Endothelial cell of umbilical vein (primary cell): ENCODE measurements around the gene TTLL5. TPM values are rescaled to one million over a fixed set of nuclear protein-coding genes. Genes with fewer than 3 reads are reported as not detected.
A peak's percentile ranks its signal among the peaks of the same experiment; 100 is the strongest.
"Not testable (repeated sequence)": the region's sequence is repeated elsewhere in the genome, so short reads cannot be mapped to it uniquely, and the experiment has no call there.

ENCODE experiments used
- BruUV-seq: library from RNA; stranded (reverse); fragments of 400-500 nt; replicated peaks from 2 replicates; lab custom pipeline; 2021; lab: Mats Ljungman, UMichigan
- CTCF ChIA-PET: fragments of 300-600, 350-600 bp; sonication (Branson Sonifier 250); formaldehyde crosslinking; loops from one replicate; lab custom pipeline; 2021; ENCODE audit warnings: antibody characterized with exemption, inconsistent platforms; lab: Charles Lee
- POLR2A ChIA-PET: fragments of 300-600, 350-600 bp; sonication (Branson Sonifier 250); formaldehyde crosslinking; loops from one replicate; lab custom pipeline; 2021; ENCODE audit warnings: antibody characterized with exemption, inconsistent platforms; lab: Charles Lee
- DNase-seq: peaks from one replicate; pipeline ENCODE4 v3.0.0-alpha.2; 2011; ENCODE audit warnings: low read depth, low spot score
- FAIRE-seq: peaks from 2 replicates; lab custom pipeline; 2011; peaks lifted over from hg19 to GRCh38; lab: Jason Lieb, UNC
- H2AFZ ChIP-seq: 2 replicates; pipeline ENCODE4 v1.6.0; 2012; ENCODE audit warnings: low read depth, low read length, control low read depth, inconsistent platforms
- H3K27ac ChIP-seq: 2 replicates; pipeline ENCODE4 v1.5.1; 2011; ENCODE audit warnings: low read depth, mild to moderate bottlenecking, control low read depth, low read length, moderate library complexity; ENCODE audit not compliant: insufficient read depth
- H3K27me3 ChIP-seq, 2 experiments: 2 replicates each; pipeline versions ENCODE4 v1.6.0 to v1.6.1; 2011; ENCODE audit warnings: low read length in 2 of 2, mixed read lengths in 1 of 2; ENCODE audit not compliant: control insufficient read depth in 2 of 2, insufficient read depth in 2 of 2
- H3K36me3 ChIP-seq, 2 experiments: 2 replicates in 1 of 2; 3 replicates in 1 of 2; pipeline ENCODE4 v1.5.1; 2011; ENCODE audit warnings: low read length in 2 of 2, mild to moderate bottlenecking in 1 of 2, moderate library complexity in 1 of 2; ENCODE audit not compliant: control insufficient read depth in 2 of 2, insufficient read depth in 2 of 2; ENCODE audit errors: extremely low read depth in 1 of 2
- H3K4me1 ChIP-seq: 3 replicates; pipeline ENCODE4 v1.5.1; 2011; ENCODE audit warnings: mild to moderate bottlenecking, low read length; ENCODE audit not compliant: control insufficient read depth, insufficient read depth; ENCODE audit errors: extremely low read depth
- H3K4me2 ChIP-seq: 2 replicates; pipeline ENCODE4 v1.6.1; 2011; ENCODE audit warnings: low read length, control low read depth, mixed read lengths; ENCODE audit not compliant: insufficient read depth
- H3K4me3 ChIP-seq, 3 experiments: fragments of 200-600 bp in 1 of 3; sonication (generic), shearing (Covaris generic) in 1 of 3; replicated peaks in 1 of 3; 2 replicates each; pipeline ENCODE4 v1.5.1; 2011 to 2016; ENCODE audit warnings: control low read depth in 3 of 3, low read length in 3 of 3, mild to moderate bottlenecking in 2 of 3, inconsistent platforms in 1 of 3, low read depth in 1 of 3, moderate library complexity in 1 of 3; ENCODE audit not compliant: insufficient read depth in 1 of 3
- H3K79me2 ChIP-seq: 2 replicates; pipeline ENCODE4 v1.6.0; 2012; ENCODE audit warnings: low read length, inconsistent platforms; ENCODE audit not compliant: control insufficient read depth, insufficient read depth
- H3K9ac ChIP-seq: replicated peaks from 2 replicates; pipeline ENCODE3; 2011; ENCODE audit warnings: low read length, control low read depth; ENCODE audit not compliant: insufficient read depth; ENCODE audit errors: extremely low read depth
- H3K9me1 ChIP-seq: replicated peaks from 3 replicates; pipeline ENCODE4 v1.6.0; 2011; ENCODE audit warnings: mild to moderate bottlenecking, low read length; ENCODE audit not compliant: control insufficient read depth, insufficient read depth; ENCODE audit errors: extremely low read depth
- H3K9me3 ChIP-seq: replicated peaks from 2 replicates; pipeline ENCODE4 v1.5.1; 2012; ENCODE audit warnings: low read length, inconsistent platforms; ENCODE audit not compliant: control insufficient read depth, insufficient read depth
- H4K20me1 ChIP-seq: replicated peaks from 2 replicates; pipeline ENCODE3; 2011; ENCODE audit warnings: mild to moderate bottlenecking, low read length; ENCODE audit not compliant: control insufficient read depth, insufficient read depth; ENCODE audit errors: extremely low read depth
- JUN ChIP-seq: IDR thresholded peaks from 2 replicates; pipeline ENCODE4 v1.6.1; 2011; ENCODE audit warnings: borderline replicate concordance, low read depth; ENCODE audit not compliant: insufficient read length, insufficient read depth
- POLR2AphosphoS5 ChIP-seq: IDR thresholded peaks from 2 replicates; pipeline ENCODE4 v1.6.1; 2012; ENCODE audit warnings: low read depth, mild to moderate bottlenecking, control low read depth, low read length, moderate library complexity; ENCODE audit not compliant: insufficient read depth
- dilution Hi-C: fragments of 300-500 bp; cut with MboI; formaldehyde crosslinking; loops from one replicate; pipeline ENCODE4 v1.15.0; 2019; ENCODE audit warnings: low sequenced_read_pairs; ENCODE audit not compliant: extremely low pct_ligation_motif_present
- intact Hi-C: fragments of 100-400 bp; cut with micrococcal nuclease; formaldehyde crosslinking; loops from one replicate; pipeline ENCODE4 v1.10.0; 2022
- polyA plus RNA-seq, 4 experiments: library from polyadenylated mRNA; depleted of rRNA in 3 of 4; stranded (reverse) in 3 of 4; unstranded in 1 of 4; fragments of >200 nt; gene quantifications; 2 replicates each; pipeline versions ENCODE4 v1.2.1 to v1.2.3, GENCODE V29; 2011 to 2012; ENCODE audit warnings: missing spikeins in 1 of 4
- total RNA-seq: library from RNA; stranded (reverse); gene quantifications from 2 replicates; pipeline ENCODE4 v1.2.3, GENCODE V29; 2021

The TTLL5 gene
- total and polyA plus RNA-seq, 2 donors (not counting 3 experiments of a cell fraction or from before 2014, with no cell fraction given) = 33.2 to 93.6 TPM

DNA sequence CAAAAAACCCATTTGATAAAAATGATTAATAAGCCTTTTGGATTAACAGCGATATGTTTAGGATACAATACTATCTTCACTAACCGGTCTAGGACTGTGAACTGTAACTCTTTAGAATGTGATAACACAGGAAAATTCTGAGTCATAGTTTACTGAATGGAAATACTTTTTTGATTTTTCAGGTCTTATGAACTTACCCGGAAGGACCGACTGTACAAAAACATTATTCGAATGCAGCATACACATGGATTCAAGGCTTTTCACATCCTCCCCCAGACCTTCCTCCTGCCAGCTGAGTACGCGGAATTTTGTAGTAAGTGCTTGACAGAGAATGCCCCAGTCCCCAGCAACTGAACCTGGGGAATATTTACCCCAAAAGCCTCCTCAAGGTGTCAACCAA is 29.0 kb downstream of the TTLL5 start:
- peak overlapping the region; percentile 34 for H3K27ac ChIP-seq
- ChIA-PET CTCF (interaction anchor here (1.4 to 2.2 kb wide), 2 partner anchors 15 to 19 kb away, joined by 3 to 9 read pairs; no protein-coding TSS in a partner anchor), POLR2A (no interaction called here)
- no peaks in the 10 kb centered on the region for H3K9me3 ChIP-seq
- H3K4me2 ChIP-seq = peak overlapping the region; percentile 47
- peaks cover 2% of the 10 kb centered on the region for H3K79me2 ChIP-seq
- peak; percentile 66 for DNase-seq
- TF ChIP-seq JUN (peak; percentile 2), POLR2AphosphoS5 (no peak)
- BruUV-seq = no TSS peak
- peak; percentile 55 for FAIRE-seq
- peaks cover 6 to 16% of the 10 kb centered on the region in 2 experiments for H3K36me3 ChIP-seq
- H2AFZ ChIP-seq = no peak overlapping the region
- peak overlapping the region; percentile 21 for H3K9ac ChIP-seq
- H4K20me1 ChIP-seq = no peaks in the 10 kb centered on the region
- peaks cover 12% of the 10 kb centered on the region for H3K4me1 ChIP-seq
- dilution Hi-C loops = no loop called here
- no peaks in the 10 kb centered on the region for H3K9me1 ChIP-seq
- H3K27me3 ChIP-seq = no peaks in the 10 kb centered on the region
- H3K4me3 ChIP-seq = no peak overlapping the region
- intact Hi-C loops = no loop called here

DNA sequence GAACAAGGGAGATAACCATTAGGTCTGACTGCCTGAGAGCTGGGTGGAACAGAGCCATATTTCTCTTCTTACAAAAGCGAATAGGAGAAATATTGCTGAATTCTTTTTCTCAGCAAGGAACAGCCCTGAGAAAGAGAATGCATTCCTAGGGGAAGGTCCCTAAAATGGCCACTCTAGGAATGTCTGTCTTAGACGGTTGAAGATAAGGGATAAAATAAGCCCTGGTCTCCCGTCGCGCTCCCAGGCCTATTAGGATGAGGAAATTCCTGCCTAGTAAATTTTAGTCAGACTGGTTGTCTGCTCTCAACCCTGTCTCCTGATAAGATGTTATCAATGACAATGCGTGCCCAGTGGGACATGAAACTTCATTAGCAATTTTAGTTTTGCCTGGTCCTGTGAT is 34.0 kb downstream of the TTLL5 start:
- POLR2A ChIA-PET, BruUV-seq, intact Hi-C loops, H3K79me2 ChIP-seq, DNase-seq, dilution Hi-C loops, H3K9me1 ChIP-seq, H3K9me3 ChIP-seq, FAIRE-seq, CTCF ChIA-PET, H3K27ac ChIP-seq, H4K20me1 ChIP-seq, H3K4me1 ChIP-seq, H3K27me3 ChIP-seq, H3K4me2 ChIP-seq, H3K9ac ChIP-seq, H3K4me3 ChIP-seq, H2AFZ ChIP-seq: not testable (repeated sequence)
- H3K36me3 ChIP-seq = peaks cover 10 to 17% of the 10 kb centered on the region in 2 experiments
